ENCODE measurements around the gene FSIP1. TPM values are rescaled to one million over a fixed set of nuclear protein-coding genes. Genes with fewer than 3 reads are reported as not detected.
A peak's percentile ranks its signal among the peaks of the same experiment; 100 is the strongest.

Gene FSIP1
- total and polyA plus RNA-seq, 7 donors, result 1.1 to 12.6 (median 1.4) TPM

DNA sequence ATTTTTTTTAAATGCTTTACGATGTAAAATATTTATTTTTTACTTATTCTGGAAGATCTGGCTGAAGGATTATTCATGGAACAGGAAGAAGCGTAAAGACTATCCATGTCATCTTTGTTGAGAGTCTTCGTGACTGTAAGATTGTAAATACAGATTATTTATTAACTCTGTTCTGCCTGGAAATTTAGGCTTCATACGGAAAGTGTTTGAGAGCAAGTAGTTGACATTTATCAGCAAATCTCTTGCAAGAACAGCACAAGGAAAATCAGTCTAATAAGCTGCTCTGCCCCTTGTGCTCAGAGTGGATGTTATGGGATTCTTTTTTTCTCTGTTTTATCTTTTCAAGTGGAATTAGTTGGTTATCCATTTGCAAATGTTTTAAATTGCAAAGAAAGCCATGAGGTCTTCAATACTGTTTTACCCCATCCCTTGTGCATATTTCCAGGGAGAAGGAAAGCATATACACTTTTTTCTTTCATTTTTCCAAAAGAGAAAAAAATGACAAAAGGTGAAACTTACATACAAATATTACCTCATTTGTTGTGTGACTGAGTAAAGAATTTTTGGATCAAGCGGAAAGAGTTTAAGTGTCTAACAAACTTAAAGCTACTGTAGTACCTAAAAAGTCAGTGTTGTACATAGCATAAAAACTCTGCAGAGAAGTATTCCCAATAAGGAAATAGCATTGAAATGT, 186.1 kb downstream of the FSIP1 start:
- 26 to 61% methylated on average over 5 of the region's 5 CpGs for WGBS, 2 donors

DNA sequence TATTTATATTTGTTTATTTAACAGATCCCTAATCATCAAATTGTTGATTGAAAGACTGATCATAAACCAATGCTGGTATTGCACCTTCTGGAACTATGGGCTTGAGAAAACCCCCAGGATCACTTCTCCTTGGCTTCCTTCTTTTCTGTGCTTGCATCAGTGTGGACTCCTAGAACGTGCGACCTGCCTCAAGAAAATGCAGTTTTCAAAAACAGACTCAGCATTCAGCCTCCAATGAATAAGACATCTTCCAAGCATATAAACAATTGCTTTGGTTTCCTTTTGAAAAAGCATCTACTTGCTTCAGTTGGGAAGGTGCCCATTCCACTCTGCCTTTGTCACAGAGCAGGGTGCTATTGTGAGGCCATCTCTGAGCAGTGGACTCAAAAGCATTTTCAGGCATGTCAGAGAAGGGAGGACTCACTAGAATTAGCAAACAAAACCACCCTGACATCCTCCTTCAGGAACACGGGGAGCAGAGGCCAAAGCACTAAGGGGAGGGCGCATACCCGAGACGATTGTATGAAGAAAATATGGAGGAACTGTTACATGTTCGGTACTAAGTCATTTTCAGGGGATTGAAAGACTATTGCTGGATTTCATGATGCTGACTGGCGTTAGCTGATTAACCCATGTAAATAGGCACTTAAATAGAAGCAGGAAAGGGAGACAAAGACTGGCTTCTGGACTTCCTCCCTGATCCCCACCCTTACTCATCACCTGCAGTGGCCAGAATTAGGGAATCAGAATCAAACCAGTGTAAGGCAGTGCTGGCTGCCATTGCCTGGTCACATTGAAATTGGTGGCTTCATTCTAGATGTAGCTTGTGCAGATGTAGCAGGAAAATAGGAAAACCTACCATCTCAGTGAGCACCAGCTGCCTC, 187.1 kb downstream of the FSIP1 start:
- intact Hi-C loops (cut with DNase I), result no loop called here
- WGBS, 2 donors, result 32 to 69% methylated on average over 8 of the region's 8 CpGs
- no peak for DNase-seq
- Histone ChIP-seq H3K4me1 (peaks cover 0 to 48% (median 29%) of the 10 kb centered on the region in 4 donors), H3K27ac (peak overlapping the region in 3 of 4 donors; percentile 33 to 67 (median 41)), H3K9me3 (no peaks in the 10 kb centered on the region), H3K4me3 (no peak overlapping the region), H3K27me3 (no peaks in the 10 kb centered on the region), H3K36me3 (peaks cover 23 to 64% (median 45%) of the 10 kb centered on the region in 4 donors)
- peak in 3 of 4 donors; percentile 9 to 49 (median 38) for TF ChIP-seq POLR2AphosphoS5 (IDR thresholded peaks at IDR 0.05)
- no peak for TF ChIP-seq EP300 (IDR thresholded peaks at IDR 0.05)
- TF ChIP-seq, protein P1, sequence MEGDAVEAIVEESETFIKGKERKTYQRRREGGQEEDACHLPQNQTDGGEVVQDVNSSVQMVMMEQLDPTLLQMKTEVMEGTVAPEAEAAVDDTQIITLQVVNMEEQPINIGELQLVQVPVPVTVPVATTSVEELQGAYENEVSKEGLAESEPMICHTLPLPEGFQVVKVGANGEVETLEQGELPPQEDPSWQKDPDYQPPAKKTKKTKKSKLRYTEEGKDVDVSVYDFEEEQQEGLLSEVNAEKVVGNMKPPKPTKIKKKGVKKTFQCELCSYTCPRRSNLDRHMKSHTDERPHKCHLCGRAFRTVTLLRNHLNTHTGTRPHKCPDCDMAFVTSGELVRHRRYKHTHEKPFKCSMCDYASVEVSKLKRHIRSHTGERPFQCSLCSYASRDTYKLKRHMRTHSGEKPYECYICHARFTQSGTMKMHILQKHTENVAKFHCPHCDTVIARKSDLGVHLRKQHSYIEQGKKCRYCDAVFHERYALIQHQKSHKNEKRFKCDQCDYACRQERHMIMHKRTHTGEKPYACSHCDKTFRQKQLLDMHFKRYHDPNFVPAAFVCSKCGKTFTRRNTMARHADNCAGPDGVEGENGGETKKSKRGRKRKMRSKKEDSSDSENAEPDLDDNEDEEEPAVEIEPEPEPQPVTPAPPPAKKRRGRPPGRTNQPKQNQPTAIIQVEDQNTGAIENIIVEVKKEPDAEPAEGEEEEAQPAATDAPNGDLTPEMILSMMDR (IDR thresholded peaks at IDR 0.05), result no peak

More for the DNA sequence above, 186.1 kb downstream of the FSIP1 start:
- Histone ChIP-seq H3K36me3 (peaks cover 20 to 55% (median 37%) of the 10 kb centered on the region in 4 donors), H3K4me1 (peaks cover 0 to 41% (median 22%) of the 10 kb centered on the region in 4 donors), H3K27me3 (no peaks in the 10 kb centered on the region), H3K4me3 (no peak overlapping the region), H3K27ac (peak overlapping the region in 2 of 4 donors; percentile 41 to 67), H3K9me3 (no peaks in the 10 kb centered on the region)
- TF ChIP-seq, protein P1 (IDR thresholded peaks at IDR 0.05), result no peak
- peak in 1 of 4 donors; percentile 31 for TF ChIP-seq POLR2AphosphoS5 (IDR thresholded peaks at IDR 0.05)
- no peak for DNase-seq
- intact Hi-C loops (cut with DNase I), result no loop called here

GRCh38 chr15:39594446-39595337, 187.9 kb downstream of the FSIP1 start:
- Histone ChIP-seq H3K4me1 (peaks cover 0 to 49% (median 37%) of the 10 kb centered on the region in 4 donors), H3K9me3 (no peaks in the 10 kb centered on the region), H3K4me3 (no peak overlapping the region), H3K36me3 (peaks cover 32 to 73% (median 53%) of the 10 kb centered on the region in 4 donors), H3K27ac (peak overlapping the region in 3 of 4 donors; percentile 27 to 67 (median 41)), H3K27me3 (no peaks in the 10 kb centered on the region)
- WGBS, 2 donors, result 55 to 76% methylated on average over 5 of the region's 5 CpGs
- DNase-seq, result no peak
- intact Hi-C loops (cut with DNase I), result no loop called here
- TF ChIP-seq POLR2A (IDR thresholded peaks at IDR 0.05) (no peak), EP300 (IDR thresholded peaks at IDR 0.05) (no peak), POLR2AphosphoS5 (IDR thresholded peaks at IDR 0.05) (peak in 1 of 4 donors; percentile 4)
- TF ChIP-seq, protein P1 (IDR thresholded peaks at IDR 0.05), result no peak

DNA sequence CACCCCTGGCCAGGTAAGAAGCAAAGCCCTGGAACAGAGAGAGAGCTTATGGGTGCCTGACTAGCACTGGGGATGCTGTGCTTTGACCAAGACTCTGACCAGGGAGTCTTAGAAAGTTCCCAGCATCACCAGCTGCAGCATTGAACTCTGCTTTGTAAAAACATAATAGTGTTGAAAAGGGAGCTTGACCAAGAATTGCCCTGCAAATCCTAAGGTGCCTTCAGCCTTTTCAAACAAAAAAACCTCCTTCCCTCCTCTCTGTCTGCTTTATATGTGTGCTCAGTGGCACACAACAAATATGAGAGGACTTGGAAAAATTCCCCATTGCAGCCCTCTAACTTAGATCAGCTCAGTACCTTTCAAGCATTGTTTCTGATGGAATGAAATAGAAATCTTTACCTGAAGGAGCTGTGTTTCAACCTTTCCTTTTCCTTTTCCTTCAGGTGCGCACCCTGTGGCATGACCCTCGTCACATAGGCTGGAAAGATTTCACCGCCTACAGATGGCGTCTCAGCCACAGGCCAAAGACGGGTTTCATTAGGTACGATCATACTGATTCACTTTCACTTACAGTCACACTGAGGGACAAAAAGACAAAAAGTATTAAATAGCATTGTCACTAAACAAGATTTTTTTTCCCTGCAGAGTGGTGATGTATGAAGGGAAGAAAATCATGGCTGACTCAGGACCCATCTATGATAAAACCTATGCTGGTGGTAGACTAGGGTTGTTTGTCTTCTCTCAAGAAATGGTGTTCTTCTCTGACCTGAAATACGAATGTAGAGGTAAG, 188.8 kb downstream of the FSIP1 start:
- Histone ChIP-seq H3K4me1 (peaks cover 0 to 56% (median 41%) of the 10 kb centered on the region in 4 donors), H3K27me3 (no peaks in the 10 kb centered on the region), H3K36me3 (peaks cover 40 to 82% (median 61%) of the 10 kb centered on the region in 4 donors), H3K9me3 (no peaks in the 10 kb centered on the region), H3K4me3 (no peak overlapping the region), H3K27ac (peak overlapping the region; percentile 27 to 67 (median 37))
- 19 to 63% methylated on average over 7 of the region's 7 CpGs for WGBS, 2 donors
- intact Hi-C loops (cut with DNase I), result no loop called here
- DNase-seq, result no peak
- no peak for TF ChIP-seq EP300 (IDR thresholded peaks at IDR 0.05)
- TF ChIP-seq, protein P1 (IDR thresholded peaks at IDR 0.05), result no peak
- TF ChIP-seq POLR2AphosphoS5 (IDR thresholded peaks at IDR 0.05), result peak in 3 of 4 donors; percentile 6 to 8 (median 8)
- TF ChIP-seq POLR2A (IDR thresholded peaks at IDR 0.05), result no peak

Measured in sigmoid colon (tissue), 7 donors.